ENCODE data around the gene JADE3. TPM values are rescaled to one million over a fixed set of nuclear protein-coding genes. Genes with fewer than 3 reads are reported as not detected.
A peak's percentile ranks its signal among the peaks of the same experiment; 100 is the strongest.

JADE3 gene
- total and polyA plus RNA-seq, 4 donors: 7.4 to 11.8 (median 9.9) TPM

DNA sequence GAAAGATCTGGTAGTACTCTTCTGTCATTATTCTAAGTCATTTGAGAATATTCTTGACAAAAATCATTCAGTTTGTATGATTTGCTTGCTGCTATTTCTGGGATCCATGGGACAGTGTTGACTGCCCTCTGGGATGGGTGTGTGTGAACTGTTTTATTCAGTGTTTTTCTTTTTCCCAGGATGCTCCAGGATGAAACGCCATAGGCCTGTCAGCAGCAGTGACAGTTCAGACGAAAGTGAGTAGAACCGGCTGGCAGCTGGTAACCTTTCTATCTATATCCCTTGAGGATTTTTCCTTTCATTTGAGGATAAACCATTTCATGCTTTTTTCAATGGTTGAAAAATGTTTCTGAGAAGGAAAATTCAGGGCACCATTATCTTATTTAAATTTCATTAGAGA, 72.5 kb downstream of the JADE3 start:
- DNase-seq (ENCODE audit: low read depth in 4 of 6, low spot score in 6 of 6): peak in 1 of 6 donors; percentile 1
- Histone ChIP-seq H3K36me3 (ENCODE audit: control insufficient read depth, insufficient read depth, low read length) (no peaks in the 10 kb centered on the region), H3K9me3 (ENCODE audit: control insufficient read depth, insufficient read depth, low read length) (peaks cover 4% of the 10 kb centered on the region), H3K27me3 (ENCODE audit: control insufficient read depth, insufficient read depth, low read length) (no peaks in the 10 kb centered on the region), H3K4me1 (ENCODE audit: control insufficient read depth, insufficient read depth, low read length) (no peaks in the 10 kb centered on the region), H3K27ac (ENCODE audit: low read depth, low read length) (no peak overlapping the region), H3K4me3 (ENCODE audit: low read depth, low read length) (no peak overlapping the region)
- no CpG with 5 or more reads among the region's 3 CpGs for WGBS (ENCODE audit: insufficient coverage)

DNA sequence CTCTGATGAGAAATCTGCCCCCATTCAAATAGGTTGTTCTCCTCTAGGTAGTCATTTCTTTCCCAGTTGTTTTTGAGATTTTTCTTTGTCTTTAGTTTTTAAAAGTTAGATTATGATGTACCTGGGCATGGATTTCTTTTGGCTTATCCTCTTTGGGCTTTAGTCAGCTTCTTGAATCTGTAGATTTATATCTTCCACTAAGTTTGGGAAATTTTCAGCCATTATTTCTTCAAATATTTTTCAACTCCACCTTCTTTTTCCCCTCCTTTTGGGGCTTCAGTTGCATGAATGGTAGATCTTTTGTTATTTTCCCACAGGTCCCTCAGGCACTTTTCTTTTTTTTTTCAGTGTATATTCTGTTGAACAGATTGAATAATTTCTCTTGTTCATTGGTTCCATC, 77.3 kb downstream of the JADE3 start:
- H3K4me1 ChIP-seq (ENCODE audit: control insufficient read depth, insufficient read depth, low read length): no peaks in the 10 kb centered on the region
- H3K27ac ChIP-seq (ENCODE audit: low read depth, low read length): no peak overlapping the region
- H3K9me3 ChIP-seq (ENCODE audit: control insufficient read depth, insufficient read depth, low read length): peaks cover 5% of the 10 kb centered on the region
- H3K27me3 ChIP-seq (ENCODE audit: control insufficient read depth, insufficient read depth, low read length): peaks cover 2% of the 10 kb centered on the region
- no peaks in the 10 kb centered on the region for H3K36me3 ChIP-seq (ENCODE audit: control insufficient read depth, insufficient read depth, low read length)
- no peak for DNase-seq (ENCODE audit: low read depth in 4 of 6, low spot score in 6 of 6)
- no peak overlapping the region for H3K4me3 ChIP-seq (ENCODE audit: low read depth, low read length)

DNA sequence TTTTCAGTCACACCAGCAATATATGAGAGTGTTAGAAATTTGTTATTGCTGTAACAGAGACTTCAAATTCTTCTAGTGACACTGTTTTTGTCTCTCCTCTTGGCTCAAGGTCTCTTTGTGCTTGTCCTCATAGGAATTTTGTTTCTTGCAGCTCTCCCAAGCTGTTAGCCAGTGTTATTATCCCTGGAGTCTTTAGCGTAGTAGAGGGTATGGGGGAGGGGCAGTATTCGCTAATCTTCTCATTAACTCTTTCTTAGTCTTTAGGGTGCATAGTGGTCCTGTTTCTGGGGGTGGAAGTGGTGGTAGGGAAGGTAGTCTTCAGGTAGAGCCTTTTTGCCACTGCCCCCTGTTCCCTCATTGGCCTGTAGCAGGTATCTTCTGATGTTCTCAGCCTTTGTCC, 79.4 kb downstream of the JADE3 start:
- Histone ChIP-seq H3K4me1 (ENCODE audit: control insufficient read depth, insufficient read depth, low read length) (peaks cover 2% of the 10 kb centered on the region), H3K27me3 (ENCODE audit: control insufficient read depth, insufficient read depth, low read length) (peaks cover 7% of the 10 kb centered on the region), H3K27ac (ENCODE audit: low read depth, low read length) (no peak overlapping the region), H3K36me3 (ENCODE audit: control insufficient read depth, insufficient read depth, low read length) (no peaks in the 10 kb centered on the region), H3K4me3 (ENCODE audit: low read depth, low read length) (no peak overlapping the region), H3K9me3 (ENCODE audit: control insufficient read depth, insufficient read depth, low read length) (peaks cover 5% of the 10 kb centered on the region)
- WGBS (ENCODE audit: insufficient coverage): no CpG with 5 or more reads among the region's 2 CpGs
- no peak for DNase-seq (ENCODE audit: low read depth in 4 of 6, low spot score in 6 of 6)

DNA sequence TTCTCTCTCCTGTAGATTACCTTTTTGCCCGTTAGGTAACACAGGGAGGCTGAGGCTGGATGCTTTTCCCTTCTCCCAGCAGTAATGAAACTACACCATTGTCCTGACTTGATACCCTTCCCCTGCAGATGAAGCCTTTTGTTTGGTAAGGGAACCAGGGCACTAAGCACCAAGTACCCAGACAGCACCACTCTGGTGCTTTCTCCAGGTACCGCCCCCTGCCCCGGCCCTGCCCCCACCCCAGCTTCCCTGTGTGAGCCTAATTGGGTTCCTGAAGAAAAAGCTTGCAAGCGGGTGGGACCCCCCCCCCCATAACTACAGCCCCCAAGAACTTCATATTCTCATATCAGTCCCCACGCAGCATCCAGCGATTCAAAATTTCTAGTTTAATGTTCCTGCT, 79.8 kb downstream of the JADE3 start:
- peaks cover 5% of the 10 kb centered on the region for H3K9me3 ChIP-seq (ENCODE audit: control insufficient read depth, insufficient read depth, low read length)
- no peak overlapping the region for H3K27ac ChIP-seq (ENCODE audit: low read depth, low read length)
- H3K4me1 ChIP-seq (ENCODE audit: control insufficient read depth, insufficient read depth, low read length): peaks cover 2% of the 10 kb centered on the region
- no peak for DNase-seq (ENCODE audit: low read depth in 4 of 6, low spot score in 6 of 6)
- H3K4me3 ChIP-seq (ENCODE audit: low read depth, low read length): no peak overlapping the region
- H3K36me3 ChIP-seq (ENCODE audit: control insufficient read depth, insufficient read depth, low read length): no peaks in the 10 kb centered on the region
- 67% methylated on average over 1 of the region's 6 CpGs for WGBS (ENCODE audit: insufficient coverage)
- peaks cover 7% of the 10 kb centered on the region for H3K27me3 ChIP-seq (ENCODE audit: control insufficient read depth, insufficient read depth, low read length)

DNA sequence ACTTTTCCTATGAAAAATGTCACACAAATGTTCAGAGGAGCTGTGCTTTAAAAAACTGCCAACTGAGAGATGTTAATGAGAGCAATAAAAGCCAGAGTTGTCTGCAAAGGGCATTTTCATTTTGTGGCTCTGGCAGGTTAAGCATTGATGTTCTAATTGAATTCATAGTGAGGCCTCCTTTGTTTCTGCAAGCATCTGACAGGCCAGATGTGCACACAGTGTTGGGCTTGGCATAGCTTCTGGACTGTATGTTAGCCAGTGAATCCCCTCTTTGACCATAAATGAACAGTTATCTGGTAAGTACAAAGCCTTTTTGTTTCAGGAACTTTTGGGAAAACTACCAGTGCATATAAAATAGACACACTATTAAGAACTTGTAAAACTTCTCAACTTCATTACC, 81.9 kb downstream of the JADE3 start:
- Histone ChIP-seq H3K27ac (ENCODE audit: low read depth, low read length) (no peak overlapping the region), H3K36me3 (ENCODE audit: control insufficient read depth, insufficient read depth, low read length) (no peaks in the 10 kb centered on the region), H3K4me3 (ENCODE audit: low read depth, low read length) (no peak overlapping the region), H3K4me1 (ENCODE audit: control insufficient read depth, insufficient read depth, low read length) (peaks cover 2% of the 10 kb centered on the region), H3K27me3 (ENCODE audit: control insufficient read depth, insufficient read depth, low read length) (peaks cover 7% of the 10 kb centered on the region), H3K9me3 (ENCODE audit: control insufficient read depth, insufficient read depth, low read length) (peaks cover 3% of the 10 kb centered on the region)
- peak in 3 of 6 donors; percentile 22 to 61 (median 44) for DNase-seq (ENCODE audit: low read depth in 4 of 6, low spot score in 6 of 6)

- no peaks in the 10 kb centered on the region for H3K9me3 ChIP-seq (ENCODE audit: control insufficient read depth, insufficient read depth, low read length)
- H3K4me1 ChIP-seq (ENCODE audit: control insufficient read depth, insufficient read depth, low read length): no peaks in the 10 kb centered on the region
- no peaks in the 10 kb centered on the region for H3K36me3 ChIP-seq (ENCODE audit: control insufficient read depth, insufficient read depth, low read length)
- peaks cover 2% of the 10 kb centered on the region for H3K27me3 ChIP-seq (ENCODE audit: control insufficient read depth, insufficient read depth, low read length)
- 80% methylated on average over 2 of the region's 4 CpGs for WGBS (ENCODE audit: insufficient coverage)
- H3K4me3 ChIP-seq (ENCODE audit: low read depth, low read length): no peak overlapping the region
- H3K27ac ChIP-seq (ENCODE audit: low read depth, low read length): no peak overlapping the region
- no peak for DNase-seq (ENCODE audit: low read depth in 4 of 6, low spot score in 6 of 6)
These were observed 99.9 kb downstream of the JADE3 start for GRCh38 chrX:47012131-47012530.

DNA sequence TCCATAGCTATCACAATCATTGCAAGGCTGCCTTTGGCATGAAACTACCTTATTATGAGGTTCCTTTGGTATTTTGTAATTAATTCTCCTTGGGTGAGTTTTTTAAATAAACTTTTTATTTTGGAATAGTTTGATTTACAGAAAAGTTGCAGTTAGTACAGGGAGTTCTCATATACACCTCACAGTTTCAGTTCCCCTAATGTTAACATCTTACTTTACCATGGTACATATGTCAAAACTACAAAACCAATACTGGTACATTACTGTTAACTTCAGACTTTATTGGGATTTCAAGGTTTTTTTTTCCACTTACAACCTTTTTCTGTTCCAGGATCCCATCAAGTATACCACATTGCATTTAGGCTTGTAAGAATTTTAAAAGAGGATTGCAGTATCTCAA, 114.0 kb downstream of the JADE3 start:
- Histone ChIP-seq H3K9me3 (ENCODE audit: control insufficient read depth, insufficient read depth, low read length) (no peaks in the 10 kb centered on the region), H3K4me3 (ENCODE audit: low read depth, low read length) (no peak overlapping the region), H3K27ac (ENCODE audit: low read depth, low read length) (no peak overlapping the region), H3K36me3 (ENCODE audit: control insufficient read depth, insufficient read depth, low read length) (no peaks in the 10 kb centered on the region), H3K27me3 (ENCODE audit: control insufficient read depth, insufficient read depth, low read length) (peaks cover 8% of the 10 kb centered on the region), H3K4me1 (ENCODE audit: control insufficient read depth, insufficient read depth, low read length) (no peaks in the 10 kb centered on the region)
- DNase-seq (ENCODE audit: low read depth in 4 of 6, low spot score in 6 of 6): no peak

DNA sequence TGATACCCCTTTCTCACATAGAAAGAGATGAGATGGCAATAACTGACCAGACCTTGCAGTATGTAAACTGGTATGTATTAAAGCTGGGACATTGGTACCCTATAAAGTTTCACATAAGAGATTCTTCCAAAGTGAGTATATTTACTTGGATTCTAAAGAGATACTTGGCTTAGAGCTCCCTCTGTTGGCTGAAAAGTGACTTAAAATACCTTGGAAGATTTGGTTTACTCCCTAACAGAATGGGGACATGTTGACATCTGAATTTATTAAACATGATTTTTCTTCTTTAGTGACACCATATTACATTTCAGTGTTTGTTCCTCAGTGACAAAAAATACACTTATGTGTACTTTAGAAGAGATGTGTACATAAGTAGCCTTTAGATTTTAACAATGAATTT, 118.1 kb downstream of the JADE3 start:
- Histone ChIP-seq H3K36me3 (ENCODE audit: control insufficient read depth, insufficient read depth, low read length) (no peaks in the 10 kb centered on the region), H3K4me3 (ENCODE audit: low read depth, low read length) (no peak overlapping the region), H3K4me1 (ENCODE audit: control insufficient read depth, insufficient read depth, low read length) (no peaks in the 10 kb centered on the region), H3K9me3 (ENCODE audit: control insufficient read depth, insufficient read depth, low read length) (no peaks in the 10 kb centered on the region), H3K27me3 (ENCODE audit: control insufficient read depth, insufficient read depth, low read length) (peaks cover 12% of the 10 kb centered on the region), H3K27ac (ENCODE audit: low read depth, low read length) (no peak overlapping the region)
- peak; percentile 26 to 90 (median 65) for DNase-seq (ENCODE audit: low read depth in 4 of 6, low spot score in 6 of 6)

GRCh38 chrX:47047989-47048388, 135.8 kb downstream of the JADE3 start:
- 69% methylated on average over 5 of the region's 5 CpGs for WGBS (ENCODE audit: insufficient coverage)
- no peak for DNase-seq (ENCODE audit: low read depth in 4 of 6, low spot score in 6 of 6)
- H3K9me3 ChIP-seq (ENCODE audit: control insufficient read depth, insufficient read depth, low read length): no peaks in the 10 kb centered on the region
- H3K27me3 ChIP-seq (ENCODE audit: control insufficient read depth, insufficient read depth, low read length): no peaks in the 10 kb centered on the region
- H3K4me1 ChIP-seq (ENCODE audit: control insufficient read depth, insufficient read depth, low read length): no peaks in the 10 kb centered on the region
- H3K27ac ChIP-seq (ENCODE audit: low read depth, low read length): no peak overlapping the region
- H3K4me3 ChIP-seq (ENCODE audit: low read depth, low read length): no peak overlapping the region
- no peaks in the 10 kb centered on the region for H3K36me3 ChIP-seq (ENCODE audit: control insufficient read depth, insufficient read depth, low read length)

DNA sequence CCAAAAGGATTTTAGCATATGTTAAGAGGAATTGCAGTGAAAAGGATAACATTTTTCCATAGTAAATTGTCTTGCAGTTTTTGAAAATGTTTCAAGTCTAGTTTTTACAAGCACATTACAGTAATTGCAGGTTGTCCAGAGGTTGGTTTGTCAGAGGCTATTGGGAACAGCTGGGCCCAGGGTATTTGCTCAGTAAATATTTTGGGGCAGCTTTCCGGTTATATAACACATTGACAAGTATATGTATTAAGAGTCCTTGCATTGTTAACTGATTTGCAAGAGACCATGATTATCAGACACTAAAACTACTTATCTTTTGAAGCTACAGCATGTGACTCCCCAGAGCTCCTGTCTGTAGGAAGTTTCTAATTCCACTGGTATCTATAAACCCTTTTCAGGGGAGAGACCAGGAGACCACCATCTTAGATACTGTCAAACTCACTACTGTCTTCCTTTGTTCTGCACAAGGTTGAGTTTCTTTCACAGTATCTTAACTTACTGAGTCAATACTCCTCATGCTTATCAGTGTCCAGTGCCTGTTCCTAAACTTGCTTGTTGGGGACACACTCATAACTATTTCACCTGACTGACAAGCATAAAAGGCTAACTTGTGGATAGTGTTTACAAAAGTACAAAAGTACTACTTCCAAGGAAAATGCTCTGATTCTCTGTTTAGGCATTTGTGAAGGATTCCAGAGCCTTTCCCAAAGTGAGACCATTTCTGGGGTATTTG, 147.1 kb downstream of the JADE3 start:
- WGBS (ENCODE audit: insufficient coverage): no CpG with 5 or more reads among the region's 1 CpG
- no peaks in the 10 kb centered on the region for H3K9me3 ChIP-seq (ENCODE audit: control insufficient read depth, insufficient read depth, low read length)
- no peak overlapping the region for H3K4me3 ChIP-seq (ENCODE audit: low read depth, low read length)
- H3K36me3 ChIP-seq (ENCODE audit: control insufficient read depth, insufficient read depth, low read length): peaks cover 2% of the 10 kb centered on the region
- no peaks in the 10 kb centered on the region for H3K4me1 ChIP-seq (ENCODE audit: control insufficient read depth, insufficient read depth, low read length)
- peaks cover 32% of the 10 kb centered on the region for H3K27me3 ChIP-seq (ENCODE audit: control insufficient read depth, insufficient read depth, low read length)
- DNase-seq (ENCODE audit: low read depth in 4 of 6, low spot score in 6 of 6): no peak
- no peak overlapping the region for H3K27ac ChIP-seq (ENCODE audit: low read depth, low read length)
